GM23338 (cell line): ENCODE results near the gene TERC.

Experiments used
- EZH2 ChIP-seq: fragments of 200-600 bp; sonication (generic); IDR thresholded peaks from one replicate; pipeline ENCODE4 v1.8.0; 2017; ENCODE audit warnings: antibody characterized with exemption, mild to moderate bottlenecking, low read depth; ENCODE audit not compliant: unreplicated experiment
- EZH2phosphoT487 ChIP-seq: fragments of 200-600 bp; sonication (generic); IDR thresholded peaks from one replicate; pipeline ENCODE4 v1.8.1; 2018; ENCODE audit warnings: antibody characterized with exemption; ENCODE audit not compliant: unreplicated experiment
- POLR2AphosphoS5 ChIP-seq: IDR thresholded peaks from 2 replicates; pipeline ENCODE4 v1.6.1; 2016; ENCODE audit warnings: antibody characterized with exemption, low read depth
- TF ChIP-seq, protein P1 (sequence below), 2 experiments: fragments of 200-600 bp in 1 of 2; sonication (generic) in 1 of 2; conservative IDR thresholded peaks; 2 replicates each; pipeline versions ENCODE4 v1.5.1 to v1.6.1; 2016 to 2017; ENCODE audit warnings: antibody characterized with exemption in 2 of 2, low read depth in 2 of 2, mild to moderate bottlenecking in 2 of 2, moderate library complexity in 1 of 2
- TF ChIP-seq, protein P2 (sequence below): IDR thresholded peaks from 2 replicates; pipeline ENCODE4 v1.6.1; 2016; ENCODE audit warnings: antibody characterized with exemption

DNA sequence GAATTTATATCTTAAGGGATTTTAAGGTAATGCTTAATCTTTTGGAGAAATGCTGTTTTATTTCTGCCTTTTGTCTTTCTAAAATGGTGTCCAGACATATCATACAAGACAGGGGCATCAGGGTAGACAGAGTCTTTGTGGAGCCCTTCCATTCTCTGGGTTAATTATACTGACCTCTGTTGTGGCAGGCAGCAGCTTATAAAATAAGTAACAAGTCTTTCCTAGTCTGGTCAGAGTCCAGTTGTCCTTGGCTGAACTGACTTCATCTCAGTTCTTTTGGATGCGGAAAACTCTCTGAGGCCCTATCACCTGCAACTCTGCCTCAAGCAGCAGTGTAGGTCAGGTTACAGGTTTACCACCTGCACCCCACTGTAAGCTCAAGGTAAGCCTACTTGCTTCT is 27.5 kb upstream of the TERC start:
- TF ChIP-seq, protein P1, sequence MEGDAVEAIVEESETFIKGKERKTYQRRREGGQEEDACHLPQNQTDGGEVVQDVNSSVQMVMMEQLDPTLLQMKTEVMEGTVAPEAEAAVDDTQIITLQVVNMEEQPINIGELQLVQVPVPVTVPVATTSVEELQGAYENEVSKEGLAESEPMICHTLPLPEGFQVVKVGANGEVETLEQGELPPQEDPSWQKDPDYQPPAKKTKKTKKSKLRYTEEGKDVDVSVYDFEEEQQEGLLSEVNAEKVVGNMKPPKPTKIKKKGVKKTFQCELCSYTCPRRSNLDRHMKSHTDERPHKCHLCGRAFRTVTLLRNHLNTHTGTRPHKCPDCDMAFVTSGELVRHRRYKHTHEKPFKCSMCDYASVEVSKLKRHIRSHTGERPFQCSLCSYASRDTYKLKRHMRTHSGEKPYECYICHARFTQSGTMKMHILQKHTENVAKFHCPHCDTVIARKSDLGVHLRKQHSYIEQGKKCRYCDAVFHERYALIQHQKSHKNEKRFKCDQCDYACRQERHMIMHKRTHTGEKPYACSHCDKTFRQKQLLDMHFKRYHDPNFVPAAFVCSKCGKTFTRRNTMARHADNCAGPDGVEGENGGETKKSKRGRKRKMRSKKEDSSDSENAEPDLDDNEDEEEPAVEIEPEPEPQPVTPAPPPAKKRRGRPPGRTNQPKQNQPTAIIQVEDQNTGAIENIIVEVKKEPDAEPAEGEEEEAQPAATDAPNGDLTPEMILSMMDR (conservative IDR thresholded peaks at IDR 0.05; ENCODE audit: low read depth in 2 of 2): no peak
- TF ChIP-seq POLR2AphosphoS5 (no peak), EZH2 (no peak), EZH2phosphoT487 (no peak)
- TF ChIP-seq, protein P2, sequence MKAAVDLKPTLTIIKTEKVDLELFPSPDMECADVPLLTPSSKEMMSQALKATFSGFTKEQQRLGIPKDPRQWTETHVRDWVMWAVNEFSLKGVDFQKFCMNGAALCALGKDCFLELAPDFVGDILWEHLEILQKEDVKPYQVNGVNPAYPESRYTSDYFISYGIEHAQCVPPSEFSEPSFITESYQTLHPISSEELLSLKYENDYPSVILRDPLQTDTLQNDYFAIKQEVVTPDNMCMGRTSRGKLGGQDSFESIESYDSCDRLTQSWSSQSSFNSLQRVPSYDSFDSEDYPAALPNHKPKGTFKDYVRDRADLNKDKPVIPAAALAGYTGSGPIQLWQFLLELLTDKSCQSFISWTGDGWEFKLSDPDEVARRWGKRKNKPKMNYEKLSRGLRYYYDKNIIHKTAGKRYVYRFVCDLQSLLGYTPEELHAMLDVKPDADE: no peak
